SK-N-SH treated with all-trans-retinoic acid at 6 μM for 48 hours (cell line): Measurements from ENCODE around the gene AGAP1.

Source experiments
- ATAC-seq: fragments of 200-7000 bp; cut with Tn5 transposase; 3 replicates; pipeline ENCODE4 v1.9.1; 2020; ENCODE audit warnings: mild to moderate bottlenecking, moderate library complexity
- ARNTL ChIP-seq: fragments of 450-650 bp; formaldehyde crosslinking; IDR thresholded peaks from 2 replicates; pipeline ENCODE4 v1.5.0; 2020; ENCODE audit warnings: low read depth, mild to moderate bottlenecking, moderate library complexity, borderline replicate concordance
- BACH2 ChIP-seq: fragments of 250-450 bp; sonication (Bioruptor Pico); IDR thresholded peaks from 2 replicates; pipeline ENCODE4 v1.9.0; 2021; ENCODE audit warnings: mild to moderate bottlenecking, borderline replicate concordance
- CSRNP3 ChIP-seq: fragments of 250-450 bp; sonication (Bioruptor Pico); IDR thresholded peaks from 2 replicates; pipeline ENCODE4 v1.5.1; 2021; ENCODE audit warnings: mild to moderate bottlenecking, moderate library complexity
- ESRRG ChIP-seq: fragments of 250-450 bp; sonication (Bioruptor Pico); IDR thresholded peaks from 2 replicates; pipeline ENCODE4 v1.6.1; 2021; ENCODE audit warnings: mild to moderate bottlenecking
- GLIS3 ChIP-seq: fragments of 250-450 bp; sonication (Bioruptor Pico); IDR thresholded peaks from 2 replicates; pipeline ENCODE4 v1.5.0; 2020; ENCODE audit warnings: mild to moderate bottlenecking, moderate library complexity
- OSR1 ChIP-seq: fragments of 250-450 bp; sonication (Bioruptor Pico); IDR thresholded peaks from 2 replicates; pipeline ENCODE4 v1.8.0; 2022; ENCODE audit warnings: moderate library complexity, mild to moderate bottlenecking, inconsistent platforms
- PATZ1 ChIP-seq: fragments of 250-450 bp; sonication (Bioruptor Pico); IDR thresholded peaks from 2 replicates; pipeline ENCODE4 v1.8.0; 2020; ENCODE audit warnings: mild to moderate bottlenecking, moderate library complexity, borderline replicate concordance
- POU6F1 ChIP-seq: fragments of 250-450 bp; sonication (Bioruptor Pico); IDR thresholded peaks from 2 replicates; pipeline ENCODE4 v1.8.0; 2021; ENCODE audit warnings: low read depth, mild to moderate bottlenecking, moderate library complexity, borderline replicate concordance
- PPARA ChIP-seq: fragments of 250-450 bp; sonication (Bioruptor Pico); IDR thresholded peaks from 2 replicates; pipeline ENCODE4 v1.5.0; 2020; ENCODE audit warnings: mild to moderate bottlenecking, borderline replicate concordance
- SNAI2 ChIP-seq: fragments of 250-450 bp; sonication (Bioruptor Pico); IDR thresholded peaks from 2 replicates; pipeline ENCODE4 v1.5.0; 2020; ENCODE audit warnings: mild to moderate bottlenecking, moderate library complexity
- TCF4 ChIP-seq: fragments of 250-450 bp; sonication (Bioruptor Pico); IDR thresholded peaks from 2 replicates; pipeline ENCODE4 v1.8.0; 2021; ENCODE audit warnings: mild to moderate bottlenecking, moderate library complexity, borderline replicate concordance
- TOX ChIP-seq: fragments of 250-450 bp; sonication (Bioruptor Pico); IDR thresholded peaks from 2 replicates; pipeline ENCODE4 v1.8.0; 2021; ENCODE audit warnings: mild to moderate bottlenecking, moderate library complexity, borderline replicate concordance
- TSHZ2 ChIP-seq: fragments of 250-450 bp; sonication (Bioruptor Pico); IDR thresholded peaks from 2 replicates; pipeline ENCODE4 v1.5.0; 2020; ENCODE audit warnings: mild to moderate bottlenecking, moderate library complexity
- ZC3H10 ChIP-seq: fragments of 250-450 bp; sonication (Bioruptor Pico); IDR thresholded peaks from 2 replicates; pipeline ENCODE4 v1.5.1; 2021; ENCODE audit warnings: mild to moderate bottlenecking, moderate library complexity
- ZFP3 ChIP-seq: fragments of 250-450 bp; sonication (Bioruptor Pico); IDR thresholded peaks from 2 replicates; pipeline ENCODE4 v1.5.0; 2020; ENCODE audit warnings: mild to moderate bottlenecking, moderate library complexity
- ZFP30 ChIP-seq: fragments of 450-650 bp; formaldehyde crosslinking; IDR thresholded peaks from 2 replicates; pipeline ENCODE4 v1.5.0; 2022; ENCODE audit warnings: mild to moderate bottlenecking, moderate library complexity
- ZNF565 ChIP-seq: fragments of 450-650 bp; formaldehyde crosslinking; conservative IDR thresholded peaks from 2 replicates; pipeline ENCODE4 v1.5.0; 2020; ENCODE audit warnings: low read depth, mild to moderate bottlenecking, moderate library complexity
- ZNF8 ChIP-seq: fragments of 450-650 bp; formaldehyde crosslinking; IDR thresholded peaks from 2 replicates; pipeline ENCODE4 v1.5.0; 2020; ENCODE audit warnings: mild to moderate bottlenecking, moderate library complexity

AGAP1 gene

GRCh38 chr2:235901243-235901642 lies 407.4 kb downstream of the AGAP1 start:
- no peak for ATAC-seq
- TF ChIP-seq ZNF565 (CRISPR knock-in tag) (no peak), SNAI2 (CRISPR knock-in tag) (no peak), ZNF8 (CRISPR knock-in tag) (no peak), CSRNP3 (CRISPR knock-in tag) (no peak), ZFP30 (no peak), ARNTL (CRISPR knock-in tag) (no peak), TOX (no peak), OSR1 (CRISPR knock-in tag) (no peak), ESRRG (CRISPR knock-in tag) (no peak), ZFP3 (CRISPR knock-in tag) (no peak)
- TF ChIP-seq, all 23 proteins: peak for 0

- ATAC-seq = no peak
- TF ChIP-seq PATZ1 (CRISPR knock-in tag) (no peak), ZC3H10 (CRISPR knock-in tag) (no peak), SNAI2 (CRISPR knock-in tag) (no peak), ZNF565 (CRISPR knock-in tag) (no peak), PPARA (CRISPR knock-in tag) (no peak), GLIS3 (CRISPR knock-in tag) (no peak), TCF4 (CRISPR knock-in tag) (no peak), ZNF8 (CRISPR knock-in tag) (no peak), ESRRG (CRISPR knock-in tag) (no peak)
Measured at GRCh38 chr2:235903782-235904584, 410.1 kb downstream of the AGAP1 start.

- TF ChIP-seq TSHZ2 (no peak), PATZ1 (CRISPR knock-in tag) (no peak), ARNTL (CRISPR knock-in tag) (no peak), OSR1 (CRISPR knock-in tag) (no peak), TCF4 (CRISPR knock-in tag) (no peak), POU6F1 (CRISPR knock-in tag) (no peak), ZC3H10 (CRISPR knock-in tag) (no peak), BACH2 (CRISPR knock-in tag) (no peak), ZFP3 (CRISPR knock-in tag) (no peak), ZNF8 (CRISPR knock-in tag) (no peak), CSRNP3 (CRISPR knock-in tag) (no peak), ZFP30 (no peak)
- ATAC-seq = no peak
Measured at GRCh38 chr2:235904585-235904931, 410.7 kb downstream of the AGAP1 start.
